ENCODE results near the gene TMCC2. TPM values are rescaled to one million over a fixed set of nuclear protein-coding genes. Genes with fewer than 3 reads are reported as not detected.

The TMCC2 gene
- total and polyA plus RNA-seq, 2 donors (not counting 1 experiment from before 2014, with no cell fraction given): 2.0 to 4.0 TPM

GRCh38 chr1:205304046-205304694, 76.4 kb downstream of the TMCC2 start:
- ATAC-seq (ENCODE audit: low read depth) (no peak), DNase-seq (no peak)
- Histone ChIP-seq H3K4me3 (ENCODE audit: control extremely low read depth in 1 of 5, extremely low read depth in 1 of 5, insufficient read depth in 1 of 5, low read depth in 2 of 5, low read length in 4 of 5) (no peak overlapping the region), H3K36me3 (replicated peaks in 1 of 2; ENCODE audit: control extremely low read depth in 1 of 2, control insufficient read depth in 1 of 2, extremely low read depth in 1 of 2, insufficient read depth in 2 of 2, low read length in 1 of 2) (peaks cover 4 to 76% of the 10 kb centered on the region in 2 experiments), H2AFZ (ENCODE audit: insufficient read depth, low read depth, low read length, poor library complexity, severe bottlenecking) (no peak overlapping the region), H3K4me1 (ENCODE audit: control insufficient read depth in 2 of 2, insufficient read depth in 2 of 2, low read length in 2 of 2) (peaks cover 23 to 39% of the 10 kb centered on the region in 2 donors), H3K9me3 (ENCODE audit: control extremely low read depth in 1 of 3, control insufficient read depth in 2 of 3, insufficient read depth in 1 of 3, low read length in 2 of 3) (no peaks in the 10 kb centered on the region), H4K20me1 (ENCODE audit: control insufficient read depth, insufficient read depth, low read length, poor library complexity, severe bottlenecking) (peaks cover 82% of the 10 kb centered on the region), H3K27ac (ENCODE audit: low read length in 2 of 2) (peak overlapping the region in 1 of 2 donors; percentile 55), H3K4me2 (replicated peaks; ENCODE audit: low read depth, low read length, poor library complexity, severe bottlenecking) (no peak overlapping the region), H3K9ac (ENCODE audit: low read length) (no peak overlapping the region), H3K79me2 (ENCODE audit: control insufficient read depth, insufficient read depth, low read length) (peaks cover 58% of the 10 kb centered on the region), H3K27me3 (replicated peaks in 1 of 4; ENCODE audit: control extremely low read depth in 1 of 4, control insufficient read depth in 3 of 4, insufficient read depth in 4 of 4, low read length in 3 of 4) (no peaks in the 10 kb centered on the region)
- H3K4me1 Mint-ChIP-seq: peaks cover 55% of the 10 kb centered on the region
- H3K27me3 Mint-ChIP-seq: no peaks in the 10 kb centered on the region
- H3K4me3 Mint-ChIP-seq: no peak overlapping the region
- TF ChIP-seq CTCF (IDR thresholded peaks at IDR 0.05) (no peak), EZH2 (IDR thresholded peaks at IDR 0.05; ENCODE audit: borderline replicate concordance, insufficient read depth, low read depth, low read length, poor library complexity, severe bottlenecking) (no peak)
- POLR2A ChIA-PET: interaction anchor here (1.6 to 1.7 kb wide), 2 partner anchors 9 to 29 kb away, joined by 5 read pairs; no protein-coding TSS in a partner anchor
- intact Hi-C loops (cut with micrococcal nuclease): no loop called here
- peak overlapping the region; percentile 42 for H3K27ac Mint-ChIP-seq
- 97% methylated on average over 19 of the region's 19 CpGs for WGBS (ENCODE audit: insufficient coverage)
- no peaks in the 10 kb centered on the region for H3K9me3 Mint-ChIP-seq (ENCODE audit: insufficient read depth)
- CTCF ChIA-PET: interaction anchor here (2.2 to 56.6 kb wide), 3 partner anchors 21 to 48 kb away, joined by 6 to 2421 read pairs (median 210); partner anchors contain the start of gene NUAK2

GRCh38 chr1:205304695-205305070, 76.9 kb downstream of the TMCC2 start:
- H4K20me1 ChIP-seq (ENCODE audit: control insufficient read depth, insufficient read depth, low read length, poor library complexity, severe bottlenecking): peaks cover 87% of the 10 kb centered on the region
- H3K4me2 ChIP-seq (replicated peaks; ENCODE audit: low read depth, low read length, poor library complexity, severe bottlenecking): no peak overlapping the region
- no peak overlapping the region for H3K9ac ChIP-seq (ENCODE audit: low read length)
- Mint-ChIP-seq H3K4me3 (no peak overlapping the region), H3K9me3 (ENCODE audit: insufficient read depth) (no peaks in the 10 kb centered on the region), H3K27ac (peak overlapping the region; percentile 42), H3K27me3 (no peaks in the 10 kb centered on the region), H3K4me1 (peaks cover 56% of the 10 kb centered on the region)
- peaks cover 63% of the 10 kb centered on the region for H3K79me2 ChIP-seq (ENCODE audit: control insufficient read depth, insufficient read depth, low read length)
- intact Hi-C loops (cut with micrococcal nuclease): no loop called here
- no peaks in the 10 kb centered on the region for H3K9me3 ChIP-seq (ENCODE audit: control extremely low read depth in 1 of 3, control insufficient read depth in 2 of 3, insufficient read depth in 1 of 3, low read length in 2 of 3)
- peak overlapping the region in 1 of 2 donors; percentile 55 for H3K27ac ChIP-seq (ENCODE audit: low read length in 2 of 2)
- no peak for DNase-seq
- no peak for ATAC-seq (ENCODE audit: low read depth)
- H3K4me1 ChIP-seq (ENCODE audit: control insufficient read depth in 2 of 2, insufficient read depth in 2 of 2, low read length in 2 of 2): peaks cover 26 to 37% of the 10 kb centered on the region in 2 donors
- TF ChIP-seq EZH2 (IDR thresholded peaks at IDR 0.05; ENCODE audit: borderline replicate concordance, insufficient read depth, low read depth, low read length, poor library complexity, severe bottlenecking) (no peak), CTCF (IDR thresholded peaks at IDR 0.05) (no peak)
- peaks cover 4 to 81% of the 10 kb centered on the region in 2 experiments for H3K36me3 ChIP-seq (replicated peaks in 1 of 2; ENCODE audit: control extremely low read depth in 1 of 2, control insufficient read depth in 1 of 2, extremely low read depth in 1 of 2, insufficient read depth in 2 of 2, low read length in 1 of 2)
- no peaks in the 10 kb centered on the region for H3K27me3 ChIP-seq (replicated peaks in 1 of 4; ENCODE audit: control extremely low read depth in 1 of 4, control insufficient read depth in 3 of 4, insufficient read depth in 4 of 4, low read length in 3 of 4)
- WGBS (ENCODE audit: insufficient coverage): no CpG with 5 or more reads among the region's 1 CpG
- no peak overlapping the region for H3K4me3 ChIP-seq (ENCODE audit: control extremely low read depth in 1 of 5, extremely low read depth in 1 of 5, insufficient read depth in 1 of 5, low read depth in 2 of 5, low read length in 4 of 5)
- CTCF ChIA-PET: interaction anchor here (15.9 to 56.6 kb wide), 2 partner anchors 21 to 29 kb away, joined by 210 to 2421 read pairs; partner anchors contain the start of gene NUAK2
- POLR2A ChIA-PET: interaction anchor here (1.6 kb wide), 1 partner anchor 30 kb away, joined by 5 read pairs; no protein-coding TSS in a partner anchor
- no peak overlapping the region for H2AFZ ChIP-seq (ENCODE audit: insufficient read depth, low read depth, low read length, poor library complexity, severe bottlenecking)
